IPS-18a (cell line): ENCODE measurements around the gene NAGS.
"Not testable (repeated sequence)": the region's sequence is repeated elsewhere in the genome, so short reads cannot be mapped to it uniquely, and the experiment has no call there.

Experiments used
- H3K27ac ChIP-seq: one replicate; pipeline ENCODE4 v1.5.1; 2013; ENCODE audit warnings: low read length
- H3K27me3 ChIP-seq: one replicate; pipeline ENCODE4 v1.6.1; 2013; ENCODE audit warnings: mild to moderate bottlenecking, low read length; ENCODE audit not compliant: control insufficient read depth, insufficient read depth
- H3K36me3 ChIP-seq: one replicate; pipeline ENCODE4 v1.6.1; 2013; ENCODE audit warnings: low read depth, low read length; ENCODE audit not compliant: control insufficient read depth
- H3K4me1 ChIP-seq: one replicate; pipeline ENCODE4 v1.6.1; 2013; ENCODE audit warnings: low read depth, low read length; ENCODE audit not compliant: control insufficient read depth
- H3K4me3 ChIP-seq: one replicate; pipeline ENCODE4 v1.5.1; 2013; ENCODE audit warnings: low read length
- H3K9ac ChIP-seq: one replicate; pipeline ENCODE4 v1.6.1; 2013; ENCODE audit warnings: mild to moderate bottlenecking, low read length, moderate library complexity
- H3K9me3 ChIP-seq: one replicate; pipeline ENCODE4 v1.6.1; 2013; ENCODE audit warnings: low read depth, low read length; ENCODE audit not compliant: control insufficient read depth

NAGS gene, protein sequence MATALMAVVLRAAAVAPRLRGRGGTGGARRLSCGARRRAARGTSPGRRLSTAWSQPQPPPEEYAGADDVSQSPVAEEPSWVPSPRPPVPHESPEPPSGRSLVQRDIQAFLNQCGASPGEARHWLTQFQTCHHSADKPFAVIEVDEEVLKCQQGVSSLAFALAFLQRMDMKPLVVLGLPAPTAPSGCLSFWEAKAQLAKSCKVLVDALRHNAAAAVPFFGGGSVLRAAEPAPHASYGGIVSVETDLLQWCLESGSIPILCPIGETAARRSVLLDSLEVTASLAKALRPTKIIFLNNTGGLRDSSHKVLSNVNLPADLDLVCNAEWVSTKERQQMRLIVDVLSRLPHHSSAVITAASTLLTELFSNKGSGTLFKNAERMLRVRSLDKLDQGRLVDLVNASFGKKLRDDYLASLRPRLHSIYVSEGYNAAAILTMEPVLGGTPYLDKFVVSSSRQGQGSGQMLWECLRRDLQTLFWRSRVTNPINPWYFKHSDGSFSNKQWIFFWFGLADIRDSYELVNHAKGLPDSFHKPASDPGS

GRCh38 chr17:44004077-44004760 is at the start of gene NAGS:
TSS of gene NAGS (plus strand) at chr17:44004622. CDS start at chr17:44004664, 42 bp downstream.
- Histone ChIP-seq H3K4me3 (peak within 1 kb of the TSS; percentile 79), H3K9me3 (no peaks in the 10 kb centered on the region), H3K4me1 (peaks cover 12% of the 10 kb centered on the region), H3K9ac (no peak within 1 kb of the TSS), H3K36me3 (no peaks in the 10 kb centered on the region), H3K27ac (no peak within 1 kb of the TSS), H3K27me3 (peaks cover 62% of the 10 kb centered on the region)

DNA sequence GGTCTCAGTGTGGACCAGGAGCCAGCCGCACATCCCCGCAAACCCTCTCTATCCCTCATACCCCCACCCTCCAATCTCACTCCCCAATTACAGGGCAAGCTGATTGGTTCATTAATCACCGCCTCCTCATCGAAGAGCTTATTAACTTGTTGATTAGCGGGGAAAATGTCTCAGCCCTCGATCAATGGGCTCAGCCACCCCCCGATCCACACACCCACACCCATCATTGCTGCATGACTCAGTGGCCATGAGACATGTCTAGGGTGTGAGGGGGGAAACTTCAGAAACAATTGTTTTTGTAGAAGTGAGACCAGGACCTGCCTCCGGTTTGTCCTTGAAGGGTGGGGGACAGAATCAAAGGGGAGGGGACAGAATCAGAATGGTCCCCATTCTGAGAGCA is 48.2 kb upstream of the NAGS start:
- Histone ChIP-seq H3K9me3 (no peaks in the 10 kb centered on the region), H3K9ac (no peak overlapping the region), H3K4me3 (no peak overlapping the region), H3K27me3 (peaks cover 41% of the 10 kb centered on the region), H3K4me1 (no peaks in the 10 kb centered on the region), H3K36me3 (no peaks in the 10 kb centered on the region), H3K27ac (no peak overlapping the region)

DNA sequence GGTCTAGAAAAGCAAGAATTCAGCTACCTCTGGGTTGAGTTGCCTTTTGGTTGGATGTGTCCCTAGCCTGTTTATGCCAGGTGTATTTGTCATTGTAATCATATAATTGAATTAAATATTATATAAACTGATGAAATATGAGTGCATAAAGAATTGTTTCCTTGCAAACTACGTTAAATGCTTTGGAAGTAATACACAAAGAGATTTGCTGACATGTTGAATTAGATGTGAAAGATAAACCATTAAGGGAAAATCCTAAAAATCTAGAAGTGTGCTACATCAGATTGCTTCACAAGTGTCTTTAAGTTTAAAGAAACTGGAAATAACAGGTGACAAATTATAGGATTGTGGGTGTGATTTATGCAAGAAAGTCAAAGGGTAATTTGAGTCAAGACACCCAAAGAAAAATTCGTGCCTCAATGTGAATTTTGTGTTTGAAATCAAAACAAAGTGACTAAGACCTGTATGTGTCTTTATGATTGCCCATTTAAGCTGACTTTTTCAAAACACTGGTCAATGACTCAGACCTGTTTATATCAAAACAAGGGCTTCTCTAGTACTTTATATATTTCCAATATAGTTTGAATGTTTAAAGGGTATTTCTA is 45.6 kb upstream of the NAGS start:
- Histone ChIP-seq H3K36me3 (no peaks in the 10 kb centered on the region), H3K9me3 (no peaks in the 10 kb centered on the region), H3K27ac (no peak overlapping the region), H3K4me3 (no peak overlapping the region), H3K4me1 (no peaks in the 10 kb centered on the region), H3K27me3 (peaks cover 14% of the 10 kb centered on the region), H3K9ac (no peak overlapping the region)

GRCh38 chr17:43961292-43961691 is 43.1 kb upstream of the NAGS start:
- H3K9ac ChIP-seq, H3K27me3 ChIP-seq, H3K27ac ChIP-seq, H3K36me3 ChIP-seq, H3K4me1 ChIP-seq, H3K4me3 ChIP-seq, H3K9me3 ChIP-seq: not testable (repeated sequence)

- no peaks in the 10 kb centered on the region for H3K36me3 ChIP-seq
- H3K27ac ChIP-seq, result no peak overlapping the region
- H3K9me3 ChIP-seq, result no peaks in the 10 kb centered on the region
- H3K27me3 ChIP-seq, result no peaks in the 10 kb centered on the region
- no peaks in the 10 kb centered on the region for H3K4me1 ChIP-seq
- H3K9ac ChIP-seq, result no peak overlapping the region
- H3K4me3 ChIP-seq, result no peak overlapping the region
Measured at GRCh38 chr17:43961954-43962353, 42.5 kb upstream of the NAGS start.

DNA sequence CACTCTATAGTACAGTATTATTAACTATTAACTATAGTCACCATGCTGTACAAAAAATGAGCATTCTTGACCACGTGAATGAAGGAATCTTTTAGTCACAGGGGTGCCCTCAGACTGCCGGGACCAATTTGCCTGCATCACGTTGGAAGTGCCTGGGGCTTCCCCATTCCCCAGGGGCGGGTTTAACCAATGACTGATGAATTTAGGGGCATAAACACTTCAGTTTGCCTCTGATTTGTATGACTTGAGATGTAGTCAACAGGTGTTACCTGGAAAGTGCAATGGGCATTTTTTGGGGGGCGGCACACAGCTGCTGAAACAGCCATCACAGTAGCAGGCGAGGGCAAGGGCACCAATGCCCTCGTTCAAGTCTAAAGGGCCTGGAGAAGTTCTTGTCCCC is 41.9 kb upstream of the NAGS start:
- H3K36me3 ChIP-seq, result no peaks in the 10 kb centered on the region
- no peak overlapping the region for H3K4me3 ChIP-seq
- H3K4me1 ChIP-seq, result no peaks in the 10 kb centered on the region
- no peaks in the 10 kb centered on the region for H3K9me3 ChIP-seq
- no peaks in the 10 kb centered on the region for H3K27me3 ChIP-seq
- H3K9ac ChIP-seq, result no peak overlapping the region
- no peak overlapping the region for H3K27ac ChIP-seq

DNA sequence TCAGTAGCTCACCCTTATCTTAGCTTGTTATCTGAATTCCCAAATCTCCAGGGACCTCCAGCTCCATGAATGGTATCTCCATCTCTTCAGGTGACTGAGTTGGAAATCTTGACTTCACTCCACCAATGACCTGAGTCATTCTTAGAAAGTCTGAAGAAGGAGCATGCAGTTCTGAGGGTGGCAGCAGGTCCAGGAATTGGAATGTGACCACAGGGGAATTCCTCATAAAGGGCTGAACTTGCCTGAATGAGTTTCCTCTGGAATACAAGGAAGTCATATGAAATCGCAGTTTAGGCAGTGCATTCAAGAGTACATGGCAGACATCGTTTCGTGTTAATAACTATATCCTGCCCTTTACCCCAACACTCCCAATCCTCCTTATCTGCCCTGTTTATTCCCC is 38.1 kb upstream of the NAGS start:
- Histone ChIP-seq H3K9me3 (no peaks in the 10 kb centered on the region), H3K27me3 (no peaks in the 10 kb centered on the region), H3K4me1 (no peaks in the 10 kb centered on the region), H3K27ac (no peak overlapping the region), H3K4me3 (no peak overlapping the region), H3K36me3 (no peaks in the 10 kb centered on the region), H3K9ac (no peak overlapping the region)

DNA sequence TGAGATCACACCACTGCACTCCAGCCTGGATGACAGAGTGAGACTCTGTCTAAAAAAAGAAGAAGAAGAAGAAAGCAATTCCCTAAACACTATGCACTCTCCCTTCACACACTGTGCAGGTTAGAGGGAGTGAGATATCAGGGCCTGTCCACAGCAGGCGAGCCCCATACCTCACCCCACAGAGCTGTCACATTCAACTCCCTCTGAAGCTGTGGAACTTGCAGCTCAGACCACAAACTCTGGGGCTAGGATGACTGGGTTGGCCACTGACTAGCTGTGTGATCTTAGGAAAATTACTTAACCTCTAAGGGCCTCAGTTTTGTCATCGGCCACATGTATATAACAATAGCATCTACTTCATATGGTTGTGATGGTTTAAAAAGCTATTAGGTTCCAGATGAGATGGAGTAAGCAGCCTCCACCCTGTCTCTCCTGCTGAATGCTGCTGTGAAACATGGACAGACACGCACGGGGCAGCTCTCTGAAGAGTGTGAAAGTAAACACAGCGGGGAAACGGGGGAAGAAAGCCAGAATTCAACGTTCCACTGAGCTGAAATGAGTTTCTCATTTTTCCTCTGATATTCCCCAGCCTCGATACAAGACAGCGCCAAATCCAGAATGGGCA is 37.1 kb upstream of the NAGS start:
- no peak overlapping the region for H3K9ac ChIP-seq
- H3K36me3 ChIP-seq, result no peaks in the 10 kb centered on the region
- H3K4me1 ChIP-seq, result no peaks in the 10 kb centered on the region
- no peaks in the 10 kb centered on the region for H3K9me3 ChIP-seq
- H3K27me3 ChIP-seq, result no peaks in the 10 kb centered on the region
- no peak overlapping the region for H3K4me3 ChIP-seq
- H3K27ac ChIP-seq, result no peak overlapping the region

GRCh38 chr17:43970366-43970765 is 34.1 kb upstream of the NAGS start:
- H3K4me1 ChIP-seq, result no peaks in the 10 kb centered on the region
- H3K36me3 ChIP-seq, result no peaks in the 10 kb centered on the region
- no peak overlapping the region for H3K27ac ChIP-seq
- no peaks in the 10 kb centered on the region for H3K9me3 ChIP-seq
- H3K9ac ChIP-seq, result no peak overlapping the region
- no peak overlapping the region for H3K4me3 ChIP-seq
- H3K27me3 ChIP-seq, result no peaks in the 10 kb centered on the region

- not testable (repeated sequence) for H3K36me3 ChIP-seq, H3K27ac ChIP-seq, H3K4me1 ChIP-seq, H3K4me3 ChIP-seq, H3K9me3 ChIP-seq, H3K9ac ChIP-seq, H3K27me3 ChIP-seq
Measured at GRCh38 chr17:43971436-43971835, 33.0 kb upstream of the NAGS start.

DNA sequence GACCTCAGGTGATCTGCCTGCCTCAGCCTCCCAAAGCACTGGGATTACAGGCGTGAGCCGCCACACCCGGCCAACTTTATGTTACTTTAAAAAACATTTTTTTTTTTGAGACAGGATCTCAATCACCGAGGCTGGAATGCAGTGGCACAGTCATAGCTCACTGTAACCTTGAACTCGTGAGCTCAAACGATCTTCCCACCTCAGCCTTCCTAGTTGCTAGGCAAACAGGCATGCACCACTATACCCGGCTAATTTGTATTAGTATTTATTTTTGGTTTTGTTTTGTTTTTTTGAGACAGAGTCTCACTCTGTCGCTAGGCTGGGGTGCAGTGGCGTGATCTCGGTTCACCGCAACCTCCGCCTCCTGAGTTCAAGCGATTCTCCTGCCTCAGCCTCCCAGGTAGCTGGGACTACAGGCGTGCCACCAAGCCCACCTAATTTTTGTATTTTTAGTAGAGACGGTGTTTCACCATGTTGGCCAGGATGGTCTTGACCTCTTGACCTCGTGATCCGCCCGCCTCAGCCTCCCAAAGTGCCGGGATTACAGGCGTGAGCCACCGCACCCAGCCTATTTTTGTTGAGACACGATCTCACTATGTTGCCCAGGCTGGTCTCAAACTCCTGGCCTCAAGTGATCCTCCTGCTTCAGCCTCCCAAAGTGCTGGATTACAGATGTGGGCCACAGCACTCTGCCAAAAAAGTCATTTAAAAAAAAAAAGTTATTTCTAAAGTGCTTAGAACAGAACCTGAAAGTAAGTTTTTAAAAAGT is 31.8 kb upstream of the NAGS start:
- not testable (repeated sequence) for H3K27ac ChIP-seq, H3K9ac ChIP-seq, H3K4me1 ChIP-seq, H3K4me3 ChIP-seq, H3K27me3 ChIP-seq, H3K9me3 ChIP-seq, H3K36me3 ChIP-seq
